Gastrocnemius medialis (tissue), 4 donors: ENCODE data around the gene RFC3. TPM values are rescaled to one million over a fixed set of nuclear protein-coding genes. Genes with fewer than 3 reads are reported as not detected.

Experiments used
- ATAC-seq, 2 donors: fragments of 150-250 bp; one replicate each; pipeline ENCODE4 v1.9.1; 2016
- DNase-seq, 2 donors: peaks; one replicate each; pipeline ENCODE4 v3.0.0-alpha.2; 2019
- H3K27ac ChIP-seq, 4 donors: fragments of 200-600 bp; sonication (generic); 1 replicate in 1 of 4; 2 replicates in 3 of 4; pipeline ENCODE4 v1.5.1; 2016 to 2018; ENCODE audit warnings: mild to moderate bottlenecking in 2 of 4, moderate library complexity in 1 of 4
- H3K27me3 ChIP-seq, 3 donors: fragments of 200-600 bp; sonication (generic) in 2 of 3; 1 replicate in 1 of 3; 2 replicates in 2 of 3; pipeline versions ENCODE4 v1.5.1 to v1.6.0; 2016 to 2019; ENCODE audit warnings: mild to moderate bottlenecking in 1 of 3, moderate library complexity in 1 of 3
- H3K36me3 ChIP-seq, 2 donors: fragments of 200-600 bp; sonication (generic) in 1 of 2; one replicate each; pipeline ENCODE4 v1.5.1; 2017 to 2018
- H3K4me1 ChIP-seq, 2 donors: fragments of 200-600 bp; sonication (generic) in 1 of 2; one replicate each; pipeline ENCODE4 v1.5.1; 2016 to 2017; ENCODE audit warnings: mild to moderate bottlenecking in 2 of 2
- H3K4me3 ChIP-seq, 4 donors: fragments of 200-600 bp; sonication (generic) in 3 of 4; 1 replicate in 1 of 4; 2 replicates in 3 of 4; pipeline ENCODE4 v1.5.1; 2016 to 2019; ENCODE audit warnings: mild to moderate bottlenecking in 2 of 4
- H3K9me3 ChIP-seq, 3 donors: fragments of 200-600 bp; sonication (generic) in 2 of 3; 1 replicate in 1 of 3; 2 replicates in 2 of 3; pipeline ENCODE4 v1.5.1; 2016 to 2019
- POLR2A ChIP-seq, 2 donors: fragments of 450-650 bp; IDR thresholded peaks; one replicate each; pipeline ENCODE4 v1.6.1; 2017; ENCODE audit warnings: antibody characterized with exemption in 2 of 2, mild to moderate bottlenecking in 2 of 2, moderate library complexity in 2 of 2
- in situ Hi-C, 4 donors: fragments of 200-750 bp; cut with MboI; loops; one replicate each; pipeline versions ENCODE4 v1.15.0 to v1.8.0; 2017; ENCODE audit warnings: low sequenced_read_pairs in 4 of 4
- intact Hi-C: fragments of 100-400 bp; cut with DNase I; formaldehyde crosslinking; loops from one replicate; pipeline ENCODE4 v1.15.1; 2023; ENCODE audit warnings: low total_unique reads
- total RNA-seq, 4 donors: library from RNA; depleted of rRNA; stranded (reverse); fragments of >200 nt; gene quantifications; one replicate each; pipeline versions ENCODE4 v1.1.0 to v1.2.3, GENCODE V29; 2016
- TF ChIP-seq, protein P1 (sequence below), 5 experiments: fragments of 450-650 bp in 3 of 5; fragments of 200-600 bp in 2 of 5; sonication (generic) in 2 of 5; IDR thresholded peaks in 4 of 5; conservative IDR thresholded peaks in 1 of 5; 1 replicate in 4 of 5; 2 replicates in 1 of 5; pipeline ENCODE4 v1.5.1; 2016 to 2019; ENCODE audit warnings: antibody characterized with exemption in 5 of 5, mild to moderate bottlenecking in 3 of 5, moderate library complexity in 3 of 5

Gene RFC3
- total RNA-seq, 4 donors from 2014 or later: 2.2 to 5.6 (median 3.7) TPM

- H3K9me3 ChIP-seq: no peaks in the 10 kb centered on the region
- TF ChIP-seq, protein P1, sequence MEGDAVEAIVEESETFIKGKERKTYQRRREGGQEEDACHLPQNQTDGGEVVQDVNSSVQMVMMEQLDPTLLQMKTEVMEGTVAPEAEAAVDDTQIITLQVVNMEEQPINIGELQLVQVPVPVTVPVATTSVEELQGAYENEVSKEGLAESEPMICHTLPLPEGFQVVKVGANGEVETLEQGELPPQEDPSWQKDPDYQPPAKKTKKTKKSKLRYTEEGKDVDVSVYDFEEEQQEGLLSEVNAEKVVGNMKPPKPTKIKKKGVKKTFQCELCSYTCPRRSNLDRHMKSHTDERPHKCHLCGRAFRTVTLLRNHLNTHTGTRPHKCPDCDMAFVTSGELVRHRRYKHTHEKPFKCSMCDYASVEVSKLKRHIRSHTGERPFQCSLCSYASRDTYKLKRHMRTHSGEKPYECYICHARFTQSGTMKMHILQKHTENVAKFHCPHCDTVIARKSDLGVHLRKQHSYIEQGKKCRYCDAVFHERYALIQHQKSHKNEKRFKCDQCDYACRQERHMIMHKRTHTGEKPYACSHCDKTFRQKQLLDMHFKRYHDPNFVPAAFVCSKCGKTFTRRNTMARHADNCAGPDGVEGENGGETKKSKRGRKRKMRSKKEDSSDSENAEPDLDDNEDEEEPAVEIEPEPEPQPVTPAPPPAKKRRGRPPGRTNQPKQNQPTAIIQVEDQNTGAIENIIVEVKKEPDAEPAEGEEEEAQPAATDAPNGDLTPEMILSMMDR (IDR thresholded peaks at IDR 0.05 in 4 of 5, conservative IDR thresholded peaks at IDR 0.05 in 1 of 5): no peak
- no peak for TF ChIP-seq POLR2A (IDR thresholded peaks at IDR 0.05)
- no peak for DNase-seq
- H3K4me3 ChIP-seq: no peak overlapping the region
- H3K27me3 ChIP-seq: no peaks in the 10 kb centered on the region
- ATAC-seq: no peak
- H3K27ac ChIP-seq: no peak overlapping the region
- in situ Hi-C loops: no loop called here
- no peaks in the 10 kb centered on the region for H3K36me3 ChIP-seq
- peaks cover 0 to 5% of the 10 kb centered on the region in 2 donors for H3K4me1 ChIP-seq
- intact Hi-C loops: no loop called here
These were observed 61.2 kb downstream of the RFC3 start for GRCh38 chr13:33879118-33879517.

- H3K4me3 ChIP-seq: no peak overlapping the region
- intact Hi-C loops (no loop called here), in situ Hi-C loops (no loop called here)
- no peaks in the 10 kb centered on the region for H3K4me1 ChIP-seq
- ATAC-seq: no peak
- H3K9me3 ChIP-seq: no peaks in the 10 kb centered on the region
- H3K27me3 ChIP-seq: no peaks in the 10 kb centered on the region
- DNase-seq: no peak
- no peak overlapping the region for H3K27ac ChIP-seq
- TF ChIP-seq POLR2A (IDR thresholded peaks at IDR 0.05): no peak
- TF ChIP-seq, protein P1 (IDR thresholded peaks at IDR 0.05 in 4 of 5, conservative IDR thresholded peaks at IDR 0.05 in 1 of 5): no peak
- H3K36me3 ChIP-seq: no peaks in the 10 kb centered on the region
These were observed 64.9 kb downstream of the RFC3 start for GRCh38 chr13:33882804-33883203.

DNA sequence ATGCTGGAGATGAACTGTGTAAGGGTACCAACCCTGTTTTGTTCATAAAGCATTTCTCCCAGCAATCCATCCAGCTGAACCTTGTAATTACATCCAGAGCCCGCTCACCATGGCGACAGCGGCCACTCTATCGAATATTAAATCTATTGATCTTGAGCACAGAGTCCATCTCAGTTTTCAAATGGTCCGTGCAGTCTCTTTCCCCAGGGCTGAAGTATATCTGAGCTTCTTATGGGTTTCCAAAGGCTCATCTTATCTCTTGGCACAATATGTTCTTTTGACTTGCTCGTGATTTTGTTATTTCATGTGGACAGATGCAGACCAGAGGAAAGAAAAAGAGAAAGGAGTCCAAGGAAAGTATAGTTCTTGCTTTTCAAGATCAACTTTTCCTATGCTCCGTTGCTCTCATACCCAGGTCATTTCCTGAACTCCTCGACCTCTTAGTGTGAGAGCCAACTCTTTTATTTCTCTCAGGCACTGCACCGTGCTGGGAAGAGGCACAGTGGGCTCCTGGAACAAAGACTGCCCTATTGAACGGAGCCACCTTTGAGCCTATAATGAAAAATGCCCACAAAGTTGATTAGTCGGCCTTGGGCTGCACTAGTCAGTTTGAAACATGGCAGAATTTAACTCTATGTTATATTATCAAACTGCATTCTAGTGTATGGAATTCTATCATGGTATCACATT is 66.7 kb downstream of the RFC3 start:
- Histone ChIP-seq H3K27ac (no peak overlapping the region), H3K9me3 (no peaks in the 10 kb centered on the region), H3K4me1 (no peaks in the 10 kb centered on the region), H3K36me3 (no peaks in the 10 kb centered on the region), H3K4me3 (no peak overlapping the region), H3K27me3 (no peaks in the 10 kb centered on the region)
- no peak for TF ChIP-seq POLR2A (IDR thresholded peaks at IDR 0.05)
- TF ChIP-seq, protein P1 (IDR thresholded peaks at IDR 0.05 in 4 of 5, conservative IDR thresholded peaks at IDR 0.05 in 1 of 5): no peak
- in situ Hi-C loops: no loop called here
- no peak for ATAC-seq
- intact Hi-C loops: no loop called here
- DNase-seq: no peak
